Measurements from ENCODE around the gene AGPAT2.

- TF ChIP-seq GATA2 (IDR thresholded peaks at IDR 0.05; ENCODE audit: low read depth, low read length): no peak
- TF ChIP-seq GATA3 (IDR thresholded peaks at IDR 0.05; ENCODE audit: low read depth, low read length): no peak
Observed at GRCh38 chr9:136722093-136722968, 35.1 kb upstream of the AGPAT2 start.

All from SH-SY5Y (cell line).